Liver (tissue), 9 donors: ENCODE results near the gene PDE1C. TPM values are rescaled to one million over a fixed set of nuclear protein-coding genes. Genes with fewer than 3 reads are reported as not detected.

Experiments used
- DNase-seq: peaks from one replicate; pipeline ENCODE4 v3.0.0-alpha.2; 2017; ENCODE audit warnings: low spot score
- H3K27ac ChIP-seq, 2 donors: one replicate each; pipeline ENCODE4 v1.7.0; 2013; ENCODE audit warnings: inconsistent platforms in 2 of 2, low read length in 2 of 2, control low read depth in 1 of 2, low read depth in 1 of 2, mild to moderate bottlenecking in 1 of 2
- H3K27me3 ChIP-seq, 4 donors: one replicate each; pipeline versions ENCODE4 v1.6.1 to v1.7.0; 2013; ENCODE audit warnings: low read length in 3 of 4, inconsistent platforms in 1 of 4, mild to moderate bottlenecking in 1 of 4, moderate library complexity in 1 of 4; ENCODE audit not compliant: control insufficient read depth in 4 of 4, insufficient read depth in 4 of 4
- H3K36me3 ChIP-seq, 4 donors: one replicate each; pipeline versions ENCODE4 v1.6.1 to v1.7.0; 2013; ENCODE audit warnings: low read length in 3 of 4, mild to moderate bottlenecking in 3 of 4, low read depth in 1 of 4, moderate library complexity in 1 of 4; ENCODE audit not compliant: control insufficient read depth in 4 of 4, insufficient read depth in 3 of 4
- H3K4me1 ChIP-seq, 4 donors: one replicate each; pipeline versions ENCODE4 v1.6.1 to v1.7.0; 2013; ENCODE audit warnings: low read length in 3 of 4, mild to moderate bottlenecking in 3 of 4, moderate library complexity in 1 of 4; ENCODE audit not compliant: control insufficient read depth in 4 of 4, insufficient read depth in 4 of 4
- H3K4me3 ChIP-seq, 3 donors: one replicate each; pipeline versions ENCODE4 v1.6.1 to v1.7.0; 2013; ENCODE audit warnings: low read length in 3 of 3, control low read depth in 1 of 3, low read depth in 1 of 3, mild to moderate bottlenecking in 1 of 3
- H3K9ac ChIP-seq, 2 donors: one replicate each; pipeline ENCODE4 v1.7.0; 2013; ENCODE audit warnings: low read length in 2 of 2, mild to moderate bottlenecking in 2 of 2, moderate library complexity in 2 of 2, control low read depth in 1 of 2, low read depth in 1 of 2
- H3K9me3 ChIP-seq, 4 donors: one replicate each; pipeline versions ENCODE4 v1.6.1 to v1.7.0; 2013; ENCODE audit warnings: low read length in 3 of 4; ENCODE audit not compliant: control insufficient read depth in 4 of 4
- ATF3 ChIP-seq: IDR thresholded peaks from 2 replicates; pipeline ENCODE4 v1.6.1; 2016; ENCODE audit warnings: antibody characterized with exemption
- EGR1 ChIP-seq, 2 donors: IDR thresholded peaks; 2 replicates each; pipeline ENCODE4 v1.6.1; 2016 to 2018; ENCODE audit warnings: antibody characterized with exemption in 2 of 2, low read depth in 2 of 2
- FOXA1 ChIP-seq: IDR thresholded peaks from 2 replicates; pipeline ENCODE4 v1.6.1; 2016; ENCODE audit warnings: antibody characterized with exemption
- FOXA2 ChIP-seq: IDR thresholded peaks from 2 replicates; pipeline ENCODE4 v1.6.1; 2016; ENCODE audit warnings: antibody characterized with exemption
- GABPA ChIP-seq, 2 donors: IDR thresholded peaks in 1 of 2; conservative IDR thresholded peaks in 1 of 2; 2 replicates each; pipeline ENCODE4 v1.6.1; 2016; ENCODE audit warnings: antibody characterized with exemption in 2 of 2, mild to moderate bottlenecking in 1 of 2, moderate library complexity in 1 of 2
- HNF4A ChIP-seq, 2 donors: conservative IDR thresholded peaks; 2 replicates each; pipeline ENCODE4 v1.6.1; 2016; ENCODE audit warnings: antibody characterized with exemption in 2 of 2, mild to moderate bottlenecking in 2 of 2
- HNF4G ChIP-seq: IDR thresholded peaks from 2 replicates; pipeline ENCODE4 v1.6.1; 2016; ENCODE audit warnings: antibody characterized with exemption
- JUND ChIP-seq, 2 donors: IDR thresholded peaks; 2 replicates each; pipeline ENCODE4 v1.6.1; 2016; ENCODE audit warnings: antibody characterized with exemption in 2 of 2
- NR2F2 ChIP-seq: IDR thresholded peaks from 2 replicates; pipeline ENCODE4 v1.6.1; 2016; ENCODE audit warnings: antibody characterized with exemption
- RAD21 ChIP-seq, 2 donors: IDR thresholded peaks; 2 replicates each; pipeline ENCODE4 v1.6.1; 2016; ENCODE audit warnings: antibody characterized with exemption in 2 of 2, mild to moderate bottlenecking in 2 of 2
- RXRA ChIP-seq, 2 donors: IDR thresholded peaks; 2 replicates each; pipeline ENCODE4 v1.6.1; 2017 to 2018; ENCODE audit warnings: antibody characterized with exemption in 2 of 2, mild to moderate bottlenecking in 1 of 2
- SP1 ChIP-seq: IDR thresholded peaks from 2 replicates; pipeline ENCODE4 v1.6.1; 2018; ENCODE audit warnings: antibody characterized with exemption, mild to moderate bottlenecking
- TAF1 ChIP-seq: conservative IDR thresholded peaks from 2 replicates; pipeline ENCODE4 v1.6.1; 2016; ENCODE audit warnings: antibody characterized with exemption, mild to moderate bottlenecking
- YY1 ChIP-seq: IDR thresholded peaks from 2 replicates; pipeline ENCODE4 v1.6.1; 2016; ENCODE audit warnings: antibody characterized with exemption, mild to moderate bottlenecking
- WGBS: extraction: QIAGEN DNeasy Blood & Tissue Kit; methylation state at CpG from one replicate; pipeline ENCODE4 v1.1.7; 2013; 5-methylcytosine and 5-hydroxymethylcytosine counted together
- polyA plus RNA-seq, 2 donors: library from polyadenylated mRNA; stranded (reverse) in 1 of 2; unstranded in 1 of 2; fragments of 200-250 nt in 1 of 2; fragments of >200 nt in 1 of 2; fragmentation: Nextera tagmentation in 1 of 2; extraction: Ambion mirVana in 1 of 2; gene quantifications; one replicate each; pipeline versions ENCODE4 v1.2.1 to v1.2.3, GENCODE V29; 2013 to 2015
- total RNA-seq, 2 donors: library from RNA; depleted of rRNA; stranded (reverse); fragments of >200 nt; gene quantifications; one replicate each; pipeline ENCODE4 v1.2.3, GENCODE V29; 2014
- TF ChIP-seq, protein P1 (sequence below): fragments of 150-350 bp; IDR thresholded peaks from 2 replicates; pipeline ENCODE4 v1.5.1; 2017; ENCODE audit warnings: improper control_type of control experiment, low read depth, low read length; ENCODE audit not compliant: missing input control
- TF ChIP-seq, protein P2 (sequence below): IDR thresholded peaks from 2 replicates; pipeline ENCODE4 v1.6.1; 2016; ENCODE audit warnings: antibody characterized with exemption
- TF ChIP-seq, protein P3 (sequence below): IDR thresholded peaks from 2 replicates; pipeline ENCODE4 v1.6.1; 2016; ENCODE audit warnings: antibody characterized with exemption
- TF ChIP-seq, protein P4 (sequence below): IDR thresholded peaks from 2 replicates; pipeline ENCODE4 v1.6.1; 2016; ENCODE audit warnings: antibody characterized with exemption, mild to moderate bottlenecking
- donor health status: healthy.
- donor health status: healthy.
- donor health status: healthy.
- donor health status: healthy.
- donor health status: healthy.

The PDE1C gene
- total and polyA plus RNA-seq, 4 donors = 0.05 to 0.92 (median 0.47) TPM; not detected in 1

DNA sequence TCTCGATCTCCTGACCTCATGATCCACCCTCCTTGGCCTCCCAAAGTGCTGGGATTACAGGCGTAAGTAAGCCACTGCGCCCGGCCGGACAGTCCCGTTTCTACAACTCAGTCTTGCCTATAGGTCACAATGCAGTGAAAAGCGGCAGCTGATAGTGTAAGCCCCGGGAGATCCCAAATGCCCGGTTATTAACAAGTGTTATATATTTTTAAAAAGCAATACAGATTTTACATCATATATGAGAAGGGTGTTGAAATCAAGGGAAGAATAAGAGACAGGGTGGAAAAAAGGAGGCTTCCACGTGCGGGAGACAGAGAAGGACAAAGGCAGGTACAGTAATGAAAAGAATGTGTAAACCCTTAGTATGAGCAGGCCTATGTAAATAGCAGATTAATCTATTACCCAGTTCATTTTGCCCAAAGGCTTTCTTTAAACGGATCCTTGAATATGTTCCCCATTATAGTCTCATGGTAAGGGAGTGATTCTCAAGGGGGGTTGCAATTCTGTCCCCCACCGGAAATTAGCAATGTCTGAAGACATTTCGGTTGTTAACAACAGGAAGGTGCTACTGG, 170.8 kb downstream of the PDE1C start:
- no peak overlapping the region for H3K4me3 ChIP-seq
- TF ChIP-seq, protein P1, sequence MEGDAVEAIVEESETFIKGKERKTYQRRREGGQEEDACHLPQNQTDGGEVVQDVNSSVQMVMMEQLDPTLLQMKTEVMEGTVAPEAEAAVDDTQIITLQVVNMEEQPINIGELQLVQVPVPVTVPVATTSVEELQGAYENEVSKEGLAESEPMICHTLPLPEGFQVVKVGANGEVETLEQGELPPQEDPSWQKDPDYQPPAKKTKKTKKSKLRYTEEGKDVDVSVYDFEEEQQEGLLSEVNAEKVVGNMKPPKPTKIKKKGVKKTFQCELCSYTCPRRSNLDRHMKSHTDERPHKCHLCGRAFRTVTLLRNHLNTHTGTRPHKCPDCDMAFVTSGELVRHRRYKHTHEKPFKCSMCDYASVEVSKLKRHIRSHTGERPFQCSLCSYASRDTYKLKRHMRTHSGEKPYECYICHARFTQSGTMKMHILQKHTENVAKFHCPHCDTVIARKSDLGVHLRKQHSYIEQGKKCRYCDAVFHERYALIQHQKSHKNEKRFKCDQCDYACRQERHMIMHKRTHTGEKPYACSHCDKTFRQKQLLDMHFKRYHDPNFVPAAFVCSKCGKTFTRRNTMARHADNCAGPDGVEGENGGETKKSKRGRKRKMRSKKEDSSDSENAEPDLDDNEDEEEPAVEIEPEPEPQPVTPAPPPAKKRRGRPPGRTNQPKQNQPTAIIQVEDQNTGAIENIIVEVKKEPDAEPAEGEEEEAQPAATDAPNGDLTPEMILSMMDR = no peak
- TF ChIP-seq HNF4A (conservative IDR thresholded peaks at IDR 0.05) (no peak), GABPA (IDR thresholded peaks at IDR 0.05 in 1 of 2, conservative IDR thresholded peaks at IDR 0.05 in 1 of 2) (no peak), TAF1 (no peak), JUND (IDR thresholded peaks at IDR 0.05) (no peak), RAD21 (IDR thresholded peaks at IDR 0.05) (no peak), YY1 (no peak), NR2F2 (no peak), RXRA (IDR thresholded peaks at IDR 0.05) (no peak), FOXA1 (no peak)
- H3K27ac ChIP-seq = no peak overlapping the region
- 79% methylated on average over 14 of the region's 14 CpGs for WGBS
- no peaks in the 10 kb centered on the region for H3K4me1 ChIP-seq
- DNase-seq = no peak
- H3K9me3 ChIP-seq = no peaks in the 10 kb centered on the region
- H3K9ac ChIP-seq = no peak overlapping the region
- H3K36me3 ChIP-seq = no peaks in the 10 kb centered on the region
- H3K27me3 ChIP-seq = no peaks in the 10 kb centered on the region

DNA sequence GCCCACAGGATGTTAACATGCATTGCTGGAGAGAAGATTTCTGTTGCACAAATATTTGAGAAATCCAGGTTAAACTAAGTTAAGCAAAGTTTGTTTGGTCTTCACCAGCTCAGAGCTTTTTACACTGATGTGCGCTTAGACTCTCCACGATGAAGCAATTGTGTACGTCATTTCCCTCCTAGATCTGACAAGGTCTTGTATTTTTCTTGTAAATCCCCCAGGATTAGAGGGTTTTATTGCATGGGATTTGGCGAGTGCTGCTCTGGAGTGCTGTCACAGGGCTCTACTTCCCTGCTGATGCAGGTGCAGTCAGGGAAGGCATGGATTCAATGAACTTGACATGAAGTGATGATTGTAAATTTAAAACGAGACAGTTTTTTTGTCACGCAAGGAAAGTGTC, 173.3 kb downstream of the PDE1C start:
- H3K27me3 ChIP-seq = peaks cover 0 to 3% (median 0%) of the 10 kb centered on the region in 4 donors
- no peak overlapping the region for H3K27ac ChIP-seq
- DNase-seq = no peak
- no peak overlapping the region for H3K4me3 ChIP-seq
- H3K9me3 ChIP-seq = no peaks in the 10 kb centered on the region
- 48% methylated on average over 6 of the region's 6 CpGs for WGBS
- H3K36me3 ChIP-seq = no peaks in the 10 kb centered on the region
- TF ChIP-seq NR2F2 (no peak), HNF4A (conservative IDR thresholded peaks at IDR 0.05) (no peak), JUND (IDR thresholded peaks at IDR 0.05) (no peak), SP1 (no peak), RAD21 (IDR thresholded peaks at IDR 0.05) (no peak), EGR1 (IDR thresholded peaks at IDR 0.05; ENCODE audit: low read depth in 2 of 2) (no peak), ATF3 (no peak), YY1 (no peak), GABPA (IDR thresholded peaks at IDR 0.05 in 1 of 2, conservative IDR thresholded peaks at IDR 0.05 in 1 of 2) (no peak), TAF1 (no peak), FOXA1 (no peak), HNF4G (no peak), RXRA (IDR thresholded peaks at IDR 0.05) (no peak), FOXA2 (no peak)
- TF ChIP-seq, protein P2, sequence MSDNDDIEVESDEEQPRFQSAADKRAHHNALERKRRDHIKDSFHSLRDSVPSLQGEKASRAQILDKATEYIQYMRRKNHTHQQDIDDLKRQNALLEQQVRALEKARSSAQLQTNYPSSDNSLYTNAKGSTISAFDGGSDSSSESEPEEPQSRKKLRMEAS = no peak
- TF ChIP-seq, protein P3, sequence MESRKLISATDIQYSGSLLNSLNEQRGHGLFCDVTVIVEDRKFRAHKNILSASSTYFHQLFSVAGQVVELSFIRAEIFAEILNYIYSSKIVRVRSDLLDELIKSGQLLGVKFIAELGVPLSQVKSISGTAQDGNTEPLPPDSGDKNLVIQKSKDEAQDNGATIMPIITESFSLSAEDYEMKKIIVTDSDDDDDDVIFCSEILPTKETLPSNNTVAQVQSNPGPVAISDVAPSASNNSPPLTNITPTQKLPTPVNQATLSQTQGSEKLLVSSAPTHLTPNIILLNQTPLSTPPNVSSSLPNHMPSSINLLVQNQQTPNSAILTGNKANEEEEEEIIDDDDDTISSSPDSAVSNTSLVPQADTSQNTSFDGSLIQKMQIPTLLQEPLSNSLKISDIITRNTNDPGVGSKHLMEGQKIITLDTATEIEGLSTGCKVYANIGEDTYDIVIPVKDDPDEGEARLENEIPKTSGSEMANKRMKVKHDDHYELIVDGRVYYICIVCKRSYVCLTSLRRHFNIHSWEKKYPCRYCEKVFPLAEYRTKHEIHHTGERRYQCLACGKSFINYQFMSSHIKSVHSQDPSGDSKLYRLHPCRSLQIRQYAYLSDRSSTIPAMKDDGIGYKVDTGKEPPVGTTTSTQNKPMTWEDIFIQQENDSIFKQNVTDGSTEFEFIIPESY = no peak
- TF ChIP-seq, protein P4, sequence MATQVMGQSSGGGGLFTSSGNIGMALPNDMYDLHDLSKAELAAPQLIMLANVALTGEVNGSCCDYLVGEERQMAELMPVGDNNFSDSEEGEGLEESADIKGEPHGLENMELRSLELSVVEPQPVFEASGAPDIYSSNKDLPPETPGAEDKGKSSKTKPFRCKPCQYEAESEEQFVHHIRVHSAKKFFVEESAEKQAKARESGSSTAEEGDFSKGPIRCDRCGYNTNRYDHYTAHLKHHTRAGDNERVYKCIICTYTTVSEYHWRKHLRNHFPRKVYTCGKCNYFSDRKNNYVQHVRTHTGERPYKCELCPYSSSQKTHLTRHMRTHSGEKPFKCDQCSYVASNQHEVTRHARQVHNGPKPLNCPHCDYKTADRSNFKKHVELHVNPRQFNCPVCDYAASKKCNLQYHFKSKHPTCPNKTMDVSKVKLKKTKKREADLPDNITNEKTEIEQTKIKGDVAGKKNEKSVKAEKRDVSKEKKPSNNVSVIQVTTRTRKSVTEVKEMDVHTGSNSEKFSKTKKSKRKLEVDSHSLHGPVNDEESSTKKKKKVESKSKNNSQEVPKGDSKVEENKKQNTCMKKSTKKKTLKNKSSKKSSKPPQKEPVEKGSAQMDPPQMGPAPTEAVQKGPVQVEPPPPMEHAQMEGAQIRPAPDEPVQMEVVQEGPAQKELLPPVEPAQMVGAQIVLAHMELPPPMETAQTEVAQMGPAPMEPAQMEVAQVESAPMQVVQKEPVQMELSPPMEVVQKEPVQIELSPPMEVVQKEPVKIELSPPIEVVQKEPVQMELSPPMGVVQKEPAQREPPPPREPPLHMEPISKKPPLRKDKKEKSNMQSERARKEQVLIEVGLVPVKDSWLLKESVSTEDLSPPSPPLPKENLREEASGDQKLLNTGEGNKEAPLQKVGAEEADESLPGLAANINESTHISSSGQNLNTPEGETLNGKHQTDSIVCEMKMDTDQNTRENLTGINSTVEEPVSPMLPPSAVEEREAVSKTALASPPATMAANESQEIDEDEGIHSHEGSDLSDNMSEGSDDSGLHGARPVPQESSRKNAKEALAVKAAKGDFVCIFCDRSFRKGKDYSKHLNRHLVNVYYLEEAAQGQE = no peak
- no peaks in the 10 kb centered on the region for H3K4me1 ChIP-seq
- no peak overlapping the region for H3K9ac ChIP-seq
